ENCODE data around the gene PFKFB2.
A peak's percentile ranks its signal among the peaks of the same experiment; 100 is the strongest.

The PFKFB2 gene

GRCh38 chr1:207084701-207085180, 31.7 kb downstream of the PFKFB2 start:
- H3K4me3 ChIP-seq (ENCODE audit: insufficient read length, low read depth) = no peak overlapping the region
- no peaks in the 10 kb centered on the region for H3K4me1 ChIP-seq (ENCODE audit: insufficient read depth, insufficient read length)
- TF ChIP-seq SUZ12 (IDR thresholded peaks at IDR 0.05; ENCODE audit: extremely low read depth, insufficient read depth, insufficient read length) = no peak
- no peak for TF ChIP-seq YY1 (IDR thresholded peaks at IDR 0.05; ENCODE audit: insufficient read depth, insufficient read length)
- no peak for TF ChIP-seq ZNF274 (IDR thresholded peaks at IDR 0.05; ENCODE audit: low read depth, low read length)
- H3K27me3 ChIP-seq (ENCODE audit: insufficient read depth, insufficient read length) = no peaks in the 10 kb centered on the region
- H3K9ac ChIP-seq (ENCODE audit: insufficient read length, low read depth) = no peak overlapping the region
- peak; percentile 83 for DNase-seq (ENCODE audit: low read depth, low spot score)
- no peaks in the 10 kb centered on the region for H3K36me3 ChIP-seq (ENCODE audit: insufficient read depth, insufficient read length, low read length)
- no peaks in the 10 kb centered on the region for H3K9me3 ChIP-seq (ENCODE audit: insufficient read depth, low read length)

- Histone ChIP-seq H3K9me3 (ENCODE audit: insufficient read depth, low read length) (no peaks in the 10 kb centered on the region), H3K36me3 (ENCODE audit: insufficient read depth, insufficient read length, low read length) (no peaks in the 10 kb centered on the region), H3K27me3 (ENCODE audit: insufficient read depth, insufficient read length) (no peaks in the 10 kb centered on the region), H3K4me3 (ENCODE audit: insufficient read length, low read depth) (no peak overlapping the region), H3K4me1 (ENCODE audit: insufficient read depth, insufficient read length) (no peaks in the 10 kb centered on the region), H3K9ac (ENCODE audit: insufficient read length, low read depth) (no peak overlapping the region)
- TF ChIP-seq ZNF274 (IDR thresholded peaks at IDR 0.05; ENCODE audit: low read depth, low read length) = no peak
- DNase-seq (ENCODE audit: low read depth, low spot score) = no peak
Measured at GRCh38 chr1:207085887-207086286, 32.8 kb downstream of the PFKFB2 start.

GRCh38 chr1:207088161-207088560, 35.1 kb downstream of the PFKFB2 start:
- Histone ChIP-seq H3K4me3 (ENCODE audit: insufficient read length, low read depth) (no peak overlapping the region), H3K9me3 (ENCODE audit: insufficient read depth, low read length) (no peaks in the 10 kb centered on the region), H3K9ac (ENCODE audit: insufficient read length, low read depth) (no peak overlapping the region), H3K27me3 (ENCODE audit: insufficient read depth, insufficient read length) (no peaks in the 10 kb centered on the region), H3K4me1 (ENCODE audit: insufficient read depth, insufficient read length) (no peaks in the 10 kb centered on the region), H3K36me3 (ENCODE audit: insufficient read depth, insufficient read length, low read length) (no peaks in the 10 kb centered on the region)
- no peak for DNase-seq (ENCODE audit: low read depth, low spot score)
- no peak for TF ChIP-seq ZNF274 (IDR thresholded peaks at IDR 0.05; ENCODE audit: low read depth, low read length)
- no peak for TF ChIP-seq YY1 (IDR thresholded peaks at IDR 0.05; ENCODE audit: insufficient read depth, insufficient read length)
- no peak for TF ChIP-seq SUZ12 (IDR thresholded peaks at IDR 0.05; ENCODE audit: extremely low read depth, insufficient read depth, insufficient read length)

GRCh38 chr1:207088701-207089626, 35.9 kb downstream of the PFKFB2 start, which contains the start of gene C4BPB:
C4BPB (plus strand) TSS chr1:207088860; CDS start chr1:207089532, 672 bp downstream.
- Histone ChIP-seq H3K9me3 (ENCODE audit: insufficient read depth, low read length) (no peaks in the 10 kb centered on the region), H3K4me3 (ENCODE audit: insufficient read length, low read depth) (no peak within 1 kb of the TSS), H3K4me1 (ENCODE audit: insufficient read depth, insufficient read length) (no peaks in the 10 kb centered on the region), H3K27me3 (ENCODE audit: insufficient read depth, insufficient read length) (no peaks in the 10 kb centered on the region), H3K36me3 (ENCODE audit: insufficient read depth, insufficient read length, low read length) (no peaks in the 10 kb centered on the region), H3K9ac (ENCODE audit: insufficient read length, low read depth) (no peak within 1 kb of the TSS)
- DNase-seq (ENCODE audit: low read depth, low spot score) = no peak
- no peak for TF ChIP-seq SUZ12 (IDR thresholded peaks at IDR 0.05; ENCODE audit: extremely low read depth, insufficient read depth, insufficient read length)
- no peak for TF ChIP-seq YY1 (IDR thresholded peaks at IDR 0.05; ENCODE audit: insufficient read depth, insufficient read length)
- no peak for TF ChIP-seq ZNF274 (IDR thresholded peaks at IDR 0.05; ENCODE audit: low read depth, low read length)

- no peak for TF ChIP-seq ZNF274 (IDR thresholded peaks at IDR 0.05; ENCODE audit: low read depth, low read length)
- no peak for TF ChIP-seq YY1 (IDR thresholded peaks at IDR 0.05; ENCODE audit: insufficient read depth, insufficient read length)
- no peak for TF ChIP-seq SUZ12 (IDR thresholded peaks at IDR 0.05; ENCODE audit: extremely low read depth, insufficient read depth, insufficient read length)
- no peaks in the 10 kb centered on the region for H3K36me3 ChIP-seq (ENCODE audit: insufficient read depth, insufficient read length, low read length)
- H3K9me3 ChIP-seq (ENCODE audit: insufficient read depth, low read length) = no peaks in the 10 kb centered on the region
- no peak overlapping the region for H3K4me3 ChIP-seq (ENCODE audit: insufficient read length, low read depth)
- no peak for DNase-seq (ENCODE audit: low read depth, low spot score)
- H3K9ac ChIP-seq (ENCODE audit: insufficient read length, low read depth) = no peak overlapping the region
- no peaks in the 10 kb centered on the region for H3K27me3 ChIP-seq (ENCODE audit: insufficient read depth, insufficient read length)
- H3K4me1 ChIP-seq (ENCODE audit: insufficient read depth, insufficient read length) = no peaks in the 10 kb centered on the region
Measured at GRCh38 chr1:207089627-207090355, 36.7 kb downstream of the PFKFB2 start.

GRCh38 chr1:207091200-207091908, 38.3 kb downstream of the PFKFB2 start:
- H3K4me1 ChIP-seq (ENCODE audit: insufficient read depth, insufficient read length) = no peaks in the 10 kb centered on the region
- no peaks in the 10 kb centered on the region for H3K9me3 ChIP-seq (ENCODE audit: insufficient read depth, low read length)
- TF ChIP-seq YY1 (IDR thresholded peaks at IDR 0.05; ENCODE audit: insufficient read depth, insufficient read length) (no peak), ZNF274 (IDR thresholded peaks at IDR 0.05; ENCODE audit: low read depth, low read length) (no peak), SUZ12 (IDR thresholded peaks at IDR 0.05; ENCODE audit: extremely low read depth, insufficient read depth, insufficient read length) (no peak)
- H3K4me3 ChIP-seq (ENCODE audit: insufficient read length, low read depth) = no peak overlapping the region
- H3K36me3 ChIP-seq (ENCODE audit: insufficient read depth, insufficient read length, low read length) = no peaks in the 10 kb centered on the region
- H3K9ac ChIP-seq (ENCODE audit: insufficient read length, low read depth) = no peak overlapping the region
- DNase-seq (ENCODE audit: low read depth, low spot score) = no peak
- no peaks in the 10 kb centered on the region for H3K27me3 ChIP-seq (ENCODE audit: insufficient read depth, insufficient read length)

All from NT2/D1 (cell line).